Measurements from ENCODE around the gene MCUB. TPM values are rescaled to one million over a fixed set of nuclear protein-coding genes. Genes with fewer than 3 reads are reported as not detected.
"Not testable (repeated sequence)": the region's sequence is repeated elsewhere in the genome, so short reads cannot be mapped to it uniquely, and the experiment has no call there.

The MCUB gene
- total RNA-seq, 3 donors from 2014 or later (not counting 1 experiment from before 2014, with no cell fraction given), result 25.1 to 35.8 (median 31.1) TPM

GRCh38 chr4:109589605-109590004 is 29.6 kb downstream of the MCUB start:
- Mint-ChIP-seq H3K36me3 (no peaks in the 10 kb centered on the region), H3K4me1 (peaks cover 21 to 24% of the 10 kb centered on the region in 2 donors), H3K9me3 (no peaks in the 10 kb centered on the region), H3K27ac (no peak overlapping the region), H3K27me3 (ENCODE audit: low read depth in 2 of 2) (no peaks in the 10 kb centered on the region), H3K4me3 (no peak overlapping the region)
- no peak for ATAC-seq
- no peaks in the 10 kb centered on the region for H3K27me3 ChIP-seq (ENCODE audit: control insufficient read depth, insufficient read depth, low read length)
- no peak for DNase-seq
- no peak overlapping the region for H3K27ac ChIP-seq (ENCODE audit: low read length)
- intact Hi-C loops (cut with micrococcal nuclease), result no loop called here
- TF ChIP-seq CTCF (IDR thresholded peaks at IDR 0.05), result no peak
- H3K4me1 ChIP-seq (ENCODE audit: control insufficient read depth, insufficient read depth, low read length), result no peaks in the 10 kb centered on the region
- no peaks in the 10 kb centered on the region for H3K36me3 ChIP-seq (ENCODE audit: control insufficient read depth, insufficient read depth, low read length)
- 97% methylated on average over 2 of the region's 2 CpGs for WGBS (ENCODE audit: insufficient coverage)
- H3K9me3 ChIP-seq (ENCODE audit: control insufficient read depth, insufficient read depth, low read length), result no peaks in the 10 kb centered on the region
- H3K4me3 ChIP-seq (ENCODE audit: low read length), result no peak overlapping the region

GRCh38 chr4:109590905-109591304 is 30.9 kb downstream of the MCUB start:
- DNase-seq (no peak), ATAC-seq (no peak)
- Histone ChIP-seq H3K36me3 (ENCODE audit: control insufficient read depth, insufficient read depth, low read length) (no peaks in the 10 kb centered on the region), H3K9me3 (ENCODE audit: control insufficient read depth, insufficient read depth, low read length) (no peaks in the 10 kb centered on the region), H3K4me3 (ENCODE audit: low read length) (no peak overlapping the region), H3K4me1 (ENCODE audit: control insufficient read depth, insufficient read depth, low read length) (no peaks in the 10 kb centered on the region), H3K27me3 (ENCODE audit: control insufficient read depth, insufficient read depth, low read length) (no peaks in the 10 kb centered on the region), H3K27ac (ENCODE audit: low read length) (no peak overlapping the region)
- no peak overlapping the region for H3K4me3 Mint-ChIP-seq
- no peak for TF ChIP-seq CTCF (IDR thresholded peaks at IDR 0.05)
- WGBS (ENCODE audit: insufficient coverage), result 64% methylated on average over 3 of the region's 3 CpGs
- H3K27ac Mint-ChIP-seq, result peak overlapping the region in 1 of 2 donors; percentile 27
- H3K36me3 Mint-ChIP-seq, result no peaks in the 10 kb centered on the region
- no peaks in the 10 kb centered on the region for H3K9me3 Mint-ChIP-seq
- intact Hi-C loops (cut with micrococcal nuclease), result no loop called here
- peaks cover 11 to 13% of the 10 kb centered on the region in 2 donors for H3K4me1 Mint-ChIP-seq
- H3K27me3 Mint-ChIP-seq (ENCODE audit: low read depth in 2 of 2), result no peaks in the 10 kb centered on the region

GRCh38 chr4:109592367-109592766 is 32.3 kb downstream of the MCUB start:
- Mint-ChIP-seq H3K4me1 (peaks cover 5 to 13% of the 10 kb centered on the region in 2 donors), H3K27me3 (ENCODE audit: low read depth in 2 of 2) (no peaks in the 10 kb centered on the region), H3K36me3 (no peaks in the 10 kb centered on the region), H3K9me3 (no peaks in the 10 kb centered on the region), H3K4me3 (no peak overlapping the region), H3K27ac (no peak overlapping the region)
- no peak for ATAC-seq
- no peaks in the 10 kb centered on the region for H3K9me3 ChIP-seq (ENCODE audit: control insufficient read depth, insufficient read depth, low read length)
- H3K36me3 ChIP-seq (ENCODE audit: control insufficient read depth, insufficient read depth, low read length), result no peaks in the 10 kb centered on the region
- intact Hi-C loops (cut with micrococcal nuclease), result no loop called here
- no peak for DNase-seq
- no peak for TF ChIP-seq CTCF (IDR thresholded peaks at IDR 0.05)
- WGBS (ENCODE audit: insufficient coverage), result no CpG with 5 or more reads among the region's 1 CpG
- H3K4me3 ChIP-seq (ENCODE audit: low read length), result no peak overlapping the region
- H3K4me1 ChIP-seq (ENCODE audit: control insufficient read depth, insufficient read depth, low read length), result no peaks in the 10 kb centered on the region
- H3K27me3 ChIP-seq (ENCODE audit: control insufficient read depth, insufficient read depth, low read length), result no peaks in the 10 kb centered on the region
- no peak overlapping the region for H3K27ac ChIP-seq (ENCODE audit: low read length)

- DNase-seq; H3K27me3 Mint-ChIP-seq (ENCODE audit: low read depth in 2 of 2); H3K27me3 ChIP-seq (ENCODE audit: control insufficient read depth, insufficient read depth, low read length); H3K27ac Mint-ChIP-seq; H3K9me3 ChIP-seq (ENCODE audit: control insufficient read depth, insufficient read depth, low read length); H3K4me3 ChIP-seq (ENCODE audit: low read length); H3K36me3 Mint-ChIP-seq; H3K4me3 Mint-ChIP-seq; H3K4me1 Mint-ChIP-seq; intact Hi-C loops (cut with micrococcal nuclease); H3K27ac ChIP-seq (ENCODE audit: low read length); H3K9me3 Mint-ChIP-seq; H3K36me3 ChIP-seq (ENCODE audit: control insufficient read depth, insufficient read depth, low read length); ATAC-seq; H3K4me1 ChIP-seq (ENCODE audit: control insufficient read depth, insufficient read depth, low read length): not testable (repeated sequence)
- WGBS (ENCODE audit: insufficient coverage), result 86% methylated on average over 2 of the region's 3 CpGs
Measured at GRCh38 chr4:109595123-109595522, 35.1 kb downstream of the MCUB start.

GRCh38 chr4:109596420-109597085 is 36.5 kb downstream of the MCUB start:
- H3K27ac Mint-ChIP-seq; H3K9me3 ChIP-seq (ENCODE audit: control insufficient read depth, insufficient read depth, low read length); H3K4me1 Mint-ChIP-seq; H3K27me3 ChIP-seq (ENCODE audit: control insufficient read depth, insufficient read depth, low read length); H3K36me3 ChIP-seq (ENCODE audit: control insufficient read depth, insufficient read depth, low read length); H3K27me3 Mint-ChIP-seq (ENCODE audit: low read depth in 2 of 2); H3K27ac ChIP-seq (ENCODE audit: low read length); H3K9me3 Mint-ChIP-seq; ATAC-seq; H3K4me1 ChIP-seq (ENCODE audit: control insufficient read depth, insufficient read depth, low read length); H3K4me3 Mint-ChIP-seq; intact Hi-C loops (cut with micrococcal nuclease); H3K36me3 Mint-ChIP-seq; DNase-seq; H3K4me3 ChIP-seq (ENCODE audit: low read length): not testable (repeated sequence)
- WGBS (ENCODE audit: insufficient coverage), result 100% methylated on average over 2 of the region's 7 CpGs

All from natural killer cell (primary cell).